ENCODE results near the gene GLDN.

The GLDN gene

GRCh38 chr15:51366071-51366470, 24.6 kb downstream of the GLDN start:
- H3K27me3 ChIP-seq = no peaks in the 10 kb centered on the region

DNA sequence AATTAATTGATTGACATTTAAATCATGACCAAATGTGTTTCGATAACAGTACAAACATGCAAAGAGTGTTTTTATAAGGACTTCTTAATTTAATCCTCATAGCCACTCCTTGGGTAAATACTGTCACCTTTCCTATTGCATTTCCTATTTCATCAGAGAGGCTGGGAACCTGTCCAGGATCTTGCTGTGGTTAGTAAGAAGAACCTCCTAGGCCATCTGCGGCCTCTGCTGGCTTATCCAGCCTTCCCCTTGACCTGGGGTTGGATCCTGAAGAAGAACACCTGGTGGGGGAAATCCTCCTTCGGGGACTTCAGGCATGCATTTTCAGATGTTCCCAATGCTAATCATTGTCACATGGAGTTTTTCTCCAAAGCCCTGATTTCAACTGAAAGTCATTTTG, 25.5 kb downstream of the GLDN start:
- H3K4me1 ChIP-seq = peaks cover 18% of the 10 kb centered on the region
- H3K4me3 ChIP-seq (ENCODE audit: low read depth, low read length) = no peak overlapping the region
- DNase-seq = no peak
- no peaks in the 10 kb centered on the region for H3K27me3 ChIP-seq
- no peaks in the 10 kb centered on the region for H3K9me3 ChIP-seq
- TF ChIP-seq, protein P1, sequence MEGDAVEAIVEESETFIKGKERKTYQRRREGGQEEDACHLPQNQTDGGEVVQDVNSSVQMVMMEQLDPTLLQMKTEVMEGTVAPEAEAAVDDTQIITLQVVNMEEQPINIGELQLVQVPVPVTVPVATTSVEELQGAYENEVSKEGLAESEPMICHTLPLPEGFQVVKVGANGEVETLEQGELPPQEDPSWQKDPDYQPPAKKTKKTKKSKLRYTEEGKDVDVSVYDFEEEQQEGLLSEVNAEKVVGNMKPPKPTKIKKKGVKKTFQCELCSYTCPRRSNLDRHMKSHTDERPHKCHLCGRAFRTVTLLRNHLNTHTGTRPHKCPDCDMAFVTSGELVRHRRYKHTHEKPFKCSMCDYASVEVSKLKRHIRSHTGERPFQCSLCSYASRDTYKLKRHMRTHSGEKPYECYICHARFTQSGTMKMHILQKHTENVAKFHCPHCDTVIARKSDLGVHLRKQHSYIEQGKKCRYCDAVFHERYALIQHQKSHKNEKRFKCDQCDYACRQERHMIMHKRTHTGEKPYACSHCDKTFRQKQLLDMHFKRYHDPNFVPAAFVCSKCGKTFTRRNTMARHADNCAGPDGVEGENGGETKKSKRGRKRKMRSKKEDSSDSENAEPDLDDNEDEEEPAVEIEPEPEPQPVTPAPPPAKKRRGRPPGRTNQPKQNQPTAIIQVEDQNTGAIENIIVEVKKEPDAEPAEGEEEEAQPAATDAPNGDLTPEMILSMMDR (IDR thresholded peaks at IDR 0.05; ENCODE audit: low read depth, low read length) = no peak
- no peaks in the 10 kb centered on the region for H3K36me3 ChIP-seq

More at GRCh38 chr15:51366071-51366470, 24.6 kb downstream of the GLDN start:
- no peak for DNase-seq
- Histone ChIP-seq H3K4me1 (peaks cover 18% of the 10 kb centered on the region), H3K36me3 (no peaks in the 10 kb centered on the region), H3K9me3 (no peaks in the 10 kb centered on the region), H3K4me3 (ENCODE audit: low read depth, low read length) (no peak overlapping the region)
- TF ChIP-seq, protein P1 (IDR thresholded peaks at IDR 0.05; ENCODE audit: low read depth, low read length) = no peak

GRCh38 chr15:51367322-51367976, 26.0 kb downstream of the GLDN start:
- H3K4me1 ChIP-seq = peaks cover 18% of the 10 kb centered on the region
- H3K27me3 ChIP-seq = no peaks in the 10 kb centered on the region
- TF ChIP-seq, protein P1 (IDR thresholded peaks at IDR 0.05; ENCODE audit: low read depth, low read length) = no peak
- no peaks in the 10 kb centered on the region for H3K36me3 ChIP-seq
- DNase-seq = no peak
- H3K4me3 ChIP-seq (ENCODE audit: low read depth, low read length) = no peak overlapping the region
- no peaks in the 10 kb centered on the region for H3K9me3 ChIP-seq

GRCh38 chr15:51368307-51368706, 26.9 kb downstream of the GLDN start:
- Histone ChIP-seq H3K9me3 (no peaks in the 10 kb centered on the region), H3K4me1 (peaks cover 22% of the 10 kb centered on the region), H3K27me3 (no peaks in the 10 kb centered on the region), H3K36me3 (no peaks in the 10 kb centered on the region), H3K4me3 (ENCODE audit: low read depth, low read length) (no peak overlapping the region)
- no peak for DNase-seq
- TF ChIP-seq, protein P1 (IDR thresholded peaks at IDR 0.05; ENCODE audit: low read depth, low read length) = no peak

DNA sequence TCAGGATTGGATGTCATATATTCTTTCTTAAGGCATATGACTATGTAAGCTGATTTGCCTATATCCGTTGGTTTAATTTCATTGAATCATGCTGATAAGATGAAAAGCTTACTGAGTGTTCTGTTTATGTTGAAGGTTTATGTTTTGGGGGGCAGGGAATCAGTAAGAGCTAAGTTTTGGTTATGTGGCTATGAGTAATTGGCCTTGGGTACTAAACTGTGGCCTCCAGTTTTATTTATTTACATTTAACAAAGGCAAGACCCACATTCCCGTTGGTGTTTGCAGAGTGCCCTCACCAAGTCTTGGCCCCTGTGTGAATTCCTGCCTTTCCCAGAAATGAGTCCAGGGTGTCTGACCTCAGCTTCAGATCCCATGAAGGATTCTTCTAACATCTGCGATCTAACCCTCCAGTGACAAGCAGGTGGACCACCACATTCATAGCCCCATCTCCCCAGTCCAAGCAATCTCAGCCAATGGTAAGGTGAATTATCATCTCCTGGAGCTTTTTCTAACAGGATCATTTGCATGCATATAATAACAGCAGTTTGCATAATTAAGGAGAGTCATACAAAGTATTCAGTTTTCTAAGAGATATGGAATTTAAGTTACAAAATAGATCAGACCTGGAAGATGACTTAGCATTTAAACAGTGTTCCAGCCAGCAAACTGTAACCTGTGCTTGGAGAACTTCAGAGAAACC, 27.4 kb downstream of the GLDN start:
- DNase-seq = no peak
- Histone ChIP-seq H3K4me3 (ENCODE audit: low read depth, low read length) (no peak overlapping the region), H3K36me3 (no peaks in the 10 kb centered on the region), H3K4me1 (peaks cover 28% of the 10 kb centered on the region), H3K9me3 (no peaks in the 10 kb centered on the region), H3K27me3 (no peaks in the 10 kb centered on the region)
- TF ChIP-seq, protein P1 (IDR thresholded peaks at IDR 0.05; ENCODE audit: low read depth, low read length) = no peak

- no peaks in the 10 kb centered on the region for H3K36me3 ChIP-seq
- no peak for DNase-seq
- no peak overlapping the region for H3K4me3 ChIP-seq (ENCODE audit: low read depth, low read length)
- TF ChIP-seq, protein P1 (IDR thresholded peaks at IDR 0.05; ENCODE audit: low read depth, low read length) = no peak
- H3K27me3 ChIP-seq = no peaks in the 10 kb centered on the region
- peaks cover 28% of the 10 kb centered on the region for H3K4me1 ChIP-seq
- H3K9me3 ChIP-seq = no peaks in the 10 kb centered on the region
Observed at GRCh38 chr15:51369451-51369761, 28.0 kb downstream of the GLDN start.

All from BE2C (cell line).